Tongue (tissue), 2 donors: ENCODE results near the gene PRR20G. TPM values are rescaled to one million over a fixed set of nuclear protein-coding genes. Genes with fewer than 3 reads are reported as not detected.
"Not testable (repeated sequence)": the region's sequence is repeated elsewhere in the genome, so short reads cannot be mapped to it uniquely, and the experiment has no call there.

Source experiments
- DNase-seq: peaks from one replicate; pipeline ENCODE4 v3.0.0-alpha.2; 2015
- total RNA-seq: library from RNA; depleted of rRNA; stranded (reverse); fragments of >200 nt; gene quantifications from one replicate; pipeline ENCODE4 v1.2.3, GENCODE V29; 2014

Gene PRR20G
- total RNA-seq, 1 donor from 2014 or later, result not detected

DNA sequence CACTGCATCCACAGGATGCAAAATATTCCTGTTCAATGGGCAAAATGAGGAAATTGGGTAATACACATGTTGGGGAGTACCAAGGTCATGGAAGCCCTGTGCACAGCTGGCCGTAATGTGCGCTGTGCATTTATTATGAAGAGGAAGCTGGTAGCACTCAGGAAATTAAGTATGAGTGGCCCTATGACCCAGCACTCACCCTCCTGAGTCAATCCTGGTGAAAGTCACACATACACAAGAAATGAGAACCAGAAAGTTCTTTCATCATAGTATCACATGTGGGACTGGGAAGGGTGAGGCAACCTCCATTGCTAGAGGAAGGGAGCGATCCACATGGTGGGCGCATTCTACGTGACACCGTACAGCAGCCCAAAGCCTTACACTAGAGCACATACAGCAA, 11.4 kb upstream of the PRR20G start:
- no peak for DNase-seq

DNA sequence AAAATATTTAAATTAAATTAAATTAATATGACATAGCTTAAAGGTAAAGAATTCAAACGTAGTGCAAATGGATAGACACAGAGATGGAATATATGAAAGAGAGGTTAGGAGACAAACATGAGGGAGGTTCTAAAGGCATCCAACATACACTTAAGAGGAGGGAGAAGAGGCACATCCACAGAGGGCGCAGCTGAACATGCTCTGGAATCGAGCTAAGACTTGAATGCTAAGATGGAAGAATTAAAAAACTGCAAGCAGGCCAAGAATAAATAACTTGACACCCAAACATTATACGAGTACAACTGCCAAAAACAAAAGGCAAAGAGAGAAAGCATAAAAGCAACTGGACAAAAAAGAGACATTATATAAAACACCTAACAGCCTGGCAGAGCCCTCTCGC, 9.1 kb upstream of the PRR20G start:
- DNase-seq, result no peak

DNA sequence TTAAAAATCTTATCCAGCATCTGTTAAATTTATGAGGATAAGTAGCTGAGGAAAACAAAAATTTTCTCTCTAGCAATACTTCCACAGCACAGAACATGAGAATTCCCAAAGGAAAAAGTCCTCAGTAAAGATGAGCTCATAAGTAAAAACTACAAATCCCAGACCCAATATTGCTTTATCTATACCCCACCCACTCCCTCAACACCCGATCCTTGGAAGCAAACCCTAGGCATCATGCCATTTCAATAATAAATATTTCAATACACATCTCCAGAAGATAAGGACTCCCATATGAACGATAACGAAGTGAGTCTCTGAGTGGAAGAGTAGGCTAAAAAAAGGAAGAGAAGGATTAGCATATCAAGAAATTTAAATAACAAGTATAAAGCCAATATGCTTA, 8.3 kb upstream of the PRR20G start:
- DNase-seq, result no peak

DNA sequence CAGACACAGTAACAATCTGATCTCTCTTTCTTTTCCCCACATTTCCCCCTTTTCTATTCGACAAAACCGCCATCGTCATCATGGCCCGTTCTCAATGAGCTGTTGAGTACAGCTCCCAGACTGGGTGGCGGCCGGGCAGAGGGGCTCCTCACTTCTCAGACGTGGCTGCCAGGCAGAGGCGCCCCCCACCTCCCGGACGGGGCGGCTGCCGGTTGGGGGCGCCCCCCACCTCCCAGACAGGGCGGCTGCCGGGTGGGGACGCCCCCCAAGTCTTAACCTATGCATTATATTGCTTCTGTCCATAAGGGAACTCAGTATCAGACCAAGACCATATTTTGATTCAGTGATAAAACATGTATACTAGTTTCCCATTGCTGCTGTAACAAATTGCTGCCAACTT, 5.8 kb upstream of the PRR20G start:
- DNase-seq, result not testable (repeated sequence)

DNA sequence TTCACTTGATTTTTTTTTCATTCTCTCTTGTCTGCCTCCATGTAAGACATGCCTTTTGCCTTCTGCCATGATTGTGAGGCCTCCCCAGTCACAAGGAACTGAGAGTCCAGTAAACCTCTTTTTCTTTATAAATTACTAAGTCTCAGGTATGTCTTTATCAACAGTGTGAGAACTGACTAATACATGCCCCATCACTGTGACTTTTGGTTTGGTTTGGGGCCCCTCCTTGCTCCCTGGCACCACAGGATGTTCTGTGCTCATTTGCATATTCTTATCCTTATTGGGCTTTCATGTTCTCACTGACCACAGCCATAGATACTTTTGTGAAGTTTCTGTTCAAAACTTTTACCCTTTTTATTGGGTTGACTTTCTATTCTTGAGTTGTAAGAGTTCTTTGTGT, 3.8 kb upstream of the PRR20G start:
- no peak for DNase-seq

- DNase-seq, result no peak
Measured at GRCh38 chr3:127291114-127291513, 3.3 kb upstream of the PRR20G start.

GRCh38 chr3:127289706-127290575, 2.1 kb upstream of the PRR20G start:
- no peak for DNase-seq

- DNase-seq, result no peak
Measured at GRCh38 chr3:127288921-127289705, 1.3 kb upstream of the PRR20G start.

GRCh38 chr3:127288343-127288742, 497 bp upstream of the PRR20G start:
- no peak for DNase-seq

- DNase-seq, result no peak
Measured at GRCh38 chr3:127286571-127287140, 1.2 kb downstream of the PRR20G start.

GRCh38 chr3:127284258-127284657, 3.6 kb downstream of the PRR20G start:
- DNase-seq, result no peak

DNA sequence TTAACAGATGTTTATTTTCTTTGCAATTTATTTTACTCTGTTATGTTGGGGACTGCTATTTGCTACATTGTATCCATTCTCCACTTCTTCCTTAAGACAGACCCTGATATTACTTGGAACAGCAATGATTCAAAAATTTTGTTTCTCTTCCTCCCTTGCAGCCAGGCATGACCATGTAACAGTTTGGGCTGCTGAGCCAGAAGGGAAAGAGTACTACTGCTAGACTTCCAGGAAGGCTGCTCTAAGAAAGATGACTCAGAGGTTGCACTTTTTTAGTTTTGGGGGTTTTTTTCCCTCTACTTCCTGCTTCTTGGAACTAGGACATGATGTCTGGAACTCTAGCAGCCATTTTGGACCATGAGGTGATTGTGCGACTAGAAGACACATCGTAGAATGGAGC, 10.3 kb downstream of the PRR20G start:
- no peak for DNase-seq

DNA sequence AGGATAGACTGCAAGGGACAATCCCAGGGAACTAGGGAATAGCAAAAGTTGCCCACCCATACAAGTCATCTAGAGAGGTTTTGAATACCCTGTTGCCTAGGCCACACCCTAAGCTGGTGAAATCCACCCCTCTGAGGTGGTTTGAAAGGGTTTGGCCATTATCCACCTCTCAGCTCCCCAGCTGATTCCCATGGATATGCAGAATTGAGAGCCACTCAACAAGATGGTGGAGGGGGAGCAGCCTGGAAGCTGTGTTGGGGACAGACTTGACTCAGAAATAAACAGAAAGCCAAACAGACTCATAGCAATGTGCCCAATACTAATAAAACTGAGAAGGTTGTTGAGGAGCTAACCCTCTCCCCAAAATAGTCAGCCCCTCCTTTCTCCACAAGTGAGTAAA, 10.9 kb downstream of the PRR20G start:
- DNase-seq, result no peak

DNA sequence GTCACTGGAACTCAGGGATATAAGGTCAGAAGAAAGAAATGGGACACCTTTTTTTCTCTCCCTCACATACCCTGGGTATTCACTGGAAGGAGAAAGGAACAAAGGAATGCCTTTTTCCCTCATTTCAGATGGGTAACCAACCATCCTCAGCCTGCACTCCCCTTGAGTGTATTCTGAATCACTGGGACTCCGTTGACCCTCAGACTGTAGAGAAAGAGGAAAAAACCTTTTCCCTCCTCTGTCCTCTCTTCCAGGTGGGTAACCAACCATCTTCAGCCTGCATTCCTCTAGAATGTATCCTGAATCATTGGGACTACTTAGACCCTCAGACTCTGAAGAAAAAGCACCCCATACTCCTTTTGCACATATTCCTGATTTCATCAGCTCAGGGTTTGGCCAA, 11.4 kb downstream of the PRR20G start:
- DNase-seq, result no peak

GRCh38 chr3:127275287-127275781, 12.5 kb downstream of the PRR20G start:
- no peak for DNase-seq

DNA sequence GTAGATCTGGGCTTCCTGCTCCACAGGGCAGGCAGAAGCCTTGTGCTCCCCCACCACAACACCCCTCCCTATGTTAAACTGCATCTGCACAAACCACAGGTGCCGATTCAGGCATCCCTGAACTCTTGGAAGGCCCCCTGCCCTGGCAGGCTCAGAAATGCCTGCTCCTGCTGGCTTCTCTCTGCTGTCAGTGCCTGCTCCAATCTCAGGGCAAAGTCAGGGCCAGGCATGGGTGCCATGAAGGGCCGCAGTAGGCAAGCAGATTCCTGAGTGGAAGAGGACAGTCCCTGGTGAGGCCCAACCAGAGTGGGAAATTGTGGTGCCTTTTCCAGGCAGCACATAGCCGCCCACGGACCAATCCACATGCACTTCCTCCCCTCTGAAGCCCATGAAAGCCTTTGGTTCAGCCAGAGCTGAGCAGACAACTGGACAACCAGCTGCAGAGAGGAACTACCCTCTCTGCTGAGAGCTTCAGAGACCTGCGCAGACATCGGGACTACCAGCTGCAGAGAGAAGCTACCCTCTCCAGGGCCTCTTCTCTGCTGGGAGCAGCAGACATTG, 13.6 kb downstream of the PRR20G start:
- DNase-seq, result no peak

DNA sequence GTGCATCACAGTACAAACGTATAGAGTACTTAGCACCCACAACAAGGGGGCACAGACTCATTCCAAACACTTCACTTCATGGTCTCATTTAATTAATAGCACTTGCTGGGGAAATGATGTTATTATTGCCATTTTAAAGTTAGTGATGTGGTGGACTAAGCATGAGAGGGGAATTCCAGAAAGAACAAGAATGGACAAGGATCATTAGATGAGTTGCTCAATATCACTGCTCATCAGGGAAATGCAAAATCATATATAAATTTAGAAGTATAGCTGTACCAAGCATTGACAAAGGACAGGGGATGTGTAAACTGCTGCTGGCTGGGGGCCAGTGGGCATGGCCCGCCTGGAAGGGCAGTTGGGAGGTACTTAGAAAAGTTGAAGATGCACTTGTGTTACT, 14.6 kb downstream of the PRR20G start:
- no peak for DNase-seq

GRCh38 chr3:127266186-127266585, 21.7 kb downstream of the PRR20G start:
- DNase-seq, result no peak

- DNase-seq, result no peak
Measured at GRCh38 chr3:127265581-127265981, 22.3 kb downstream of the PRR20G start.

DNA sequence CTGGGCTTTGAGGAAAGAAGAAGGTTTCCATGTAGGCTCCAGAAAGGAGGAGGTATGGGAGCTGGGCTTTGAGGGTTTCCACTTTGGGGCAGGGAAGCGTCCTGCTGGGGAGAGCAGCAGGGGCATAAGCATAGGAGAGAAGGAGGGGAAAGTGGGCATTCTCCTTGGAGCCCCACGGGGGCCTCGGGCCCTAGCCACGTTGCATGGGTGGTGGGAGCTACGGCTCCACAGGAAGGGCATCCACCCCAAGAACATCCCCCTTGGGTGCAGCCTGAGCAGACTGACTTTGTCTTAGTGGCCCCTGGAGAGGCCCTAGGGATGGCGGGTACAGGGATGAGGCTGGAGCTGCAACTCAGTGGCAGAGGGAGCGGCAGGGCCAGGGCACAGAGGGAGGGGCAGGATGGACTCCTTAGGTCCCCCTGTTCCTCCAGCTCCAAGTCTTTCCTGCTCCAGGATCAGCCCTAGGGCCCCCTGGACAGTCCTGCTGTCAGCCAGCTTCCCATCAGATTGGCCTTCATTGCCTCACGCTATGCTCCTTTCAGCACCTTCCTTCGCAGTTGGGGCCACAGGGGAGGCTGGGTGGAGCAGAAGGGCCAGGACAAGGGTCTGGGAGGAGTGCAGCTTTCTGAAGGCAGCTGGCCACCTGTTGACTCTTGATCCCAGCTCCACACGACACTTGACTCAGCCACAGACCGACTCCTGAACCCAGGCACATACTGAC, 22.9 kb downstream of the PRR20G start:
- no peak for DNase-seq

- DNase-seq, result no peak
Measured at GRCh38 chr3:127264292-127264691, 23.6 kb downstream of the PRR20G start.
